Omental fat pad (tissue), 4 donors: ENCODE data around the gene FAM162B. TPM values are rescaled to one million over a fixed set of nuclear protein-coding genes. Genes with fewer than 3 reads are reported as not detected.

ENCODE experiments used
- ATAC-seq: fragments of 150-250 bp; one replicate; pipeline ENCODE4 v1.9.1; 2016; ENCODE audit warnings: mild to moderate bottlenecking, moderate library complexity; ENCODE audit not compliant: low FRiP score
- DNase-seq: peaks from one replicate; pipeline ENCODE4 v3.0.0-alpha.2; 2019; ENCODE audit warnings: low spot score
- total RNA-seq, 4 donors: library from RNA; depleted of rRNA; stranded (reverse); fragments of >200 nt; gene quantifications; one replicate each; pipeline ENCODE4 v1.1.0, GENCODE V29; 2016
- TF ChIP-seq, protein P1 (sequence below), 3 donors: fragments of 450-650 bp; IDR thresholded peaks; one replicate each; pipeline ENCODE4 v1.5.1; 2016 to 2017; ENCODE audit warnings: antibody characterized with exemption in 3 of 3, mild to moderate bottlenecking in 3 of 3, moderate library complexity in 2 of 3

Gene FAM162B
- 10 to 100 TPM in 1 of 4 donors, 1 to 10 TPM in 3; 6.9 to 44.0 (median 8.9) TPM for total RNA-seq

DNA sequence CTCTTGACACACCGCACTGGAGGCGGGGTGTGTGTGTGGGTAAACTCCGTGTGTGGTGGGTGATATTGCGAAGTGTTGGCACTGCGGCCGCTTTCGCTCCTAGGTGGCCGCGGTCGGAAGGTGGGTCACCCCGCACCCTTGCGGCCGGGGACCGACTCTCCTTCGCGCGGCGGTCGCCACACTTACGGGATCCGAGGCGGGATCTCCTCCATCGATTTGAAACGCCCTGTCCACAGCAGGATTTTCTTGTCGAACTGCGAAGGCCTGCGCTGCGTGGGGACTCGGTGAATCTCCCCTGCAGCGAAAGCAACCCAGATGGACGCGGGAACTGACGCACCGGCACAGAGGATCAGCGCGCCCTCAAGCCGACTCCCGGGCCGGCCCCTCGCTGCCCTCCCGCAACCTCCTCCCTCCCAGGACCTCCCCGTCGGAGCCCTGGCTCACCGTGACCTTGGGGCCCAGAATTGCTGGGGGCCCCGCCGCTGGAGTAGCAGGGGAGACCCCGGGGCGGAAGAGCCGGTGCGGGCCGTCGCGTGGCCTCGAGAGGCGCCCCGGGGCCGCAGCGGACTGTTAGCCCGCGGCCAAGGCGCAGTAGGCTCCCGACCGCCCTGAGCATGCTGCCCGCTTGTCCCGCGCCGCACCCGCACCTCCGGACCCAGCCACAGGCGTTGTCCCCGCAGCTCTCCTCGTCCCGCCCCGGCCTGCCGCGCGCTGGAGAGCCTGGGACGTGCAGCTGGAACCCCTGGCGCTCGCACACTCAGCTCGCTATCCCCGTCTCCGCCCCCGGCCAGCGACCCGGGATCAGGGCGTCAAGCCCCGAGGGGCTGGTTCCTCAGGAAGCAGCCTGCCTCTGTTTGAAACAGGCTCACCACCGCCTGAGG is at the start of gene FAM162B:
Gene FAM162B (minus strand): TSS at position 759 of the 881 bp plus-strand sequence. CDS start 143 bp downstream, at position 616.
- TF ChIP-seq, protein P1, sequence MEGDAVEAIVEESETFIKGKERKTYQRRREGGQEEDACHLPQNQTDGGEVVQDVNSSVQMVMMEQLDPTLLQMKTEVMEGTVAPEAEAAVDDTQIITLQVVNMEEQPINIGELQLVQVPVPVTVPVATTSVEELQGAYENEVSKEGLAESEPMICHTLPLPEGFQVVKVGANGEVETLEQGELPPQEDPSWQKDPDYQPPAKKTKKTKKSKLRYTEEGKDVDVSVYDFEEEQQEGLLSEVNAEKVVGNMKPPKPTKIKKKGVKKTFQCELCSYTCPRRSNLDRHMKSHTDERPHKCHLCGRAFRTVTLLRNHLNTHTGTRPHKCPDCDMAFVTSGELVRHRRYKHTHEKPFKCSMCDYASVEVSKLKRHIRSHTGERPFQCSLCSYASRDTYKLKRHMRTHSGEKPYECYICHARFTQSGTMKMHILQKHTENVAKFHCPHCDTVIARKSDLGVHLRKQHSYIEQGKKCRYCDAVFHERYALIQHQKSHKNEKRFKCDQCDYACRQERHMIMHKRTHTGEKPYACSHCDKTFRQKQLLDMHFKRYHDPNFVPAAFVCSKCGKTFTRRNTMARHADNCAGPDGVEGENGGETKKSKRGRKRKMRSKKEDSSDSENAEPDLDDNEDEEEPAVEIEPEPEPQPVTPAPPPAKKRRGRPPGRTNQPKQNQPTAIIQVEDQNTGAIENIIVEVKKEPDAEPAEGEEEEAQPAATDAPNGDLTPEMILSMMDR (IDR thresholded peaks at IDR 0.05) = no peak
- DNase-seq (no peak), ATAC-seq (peak; percentile 44)

DNA sequence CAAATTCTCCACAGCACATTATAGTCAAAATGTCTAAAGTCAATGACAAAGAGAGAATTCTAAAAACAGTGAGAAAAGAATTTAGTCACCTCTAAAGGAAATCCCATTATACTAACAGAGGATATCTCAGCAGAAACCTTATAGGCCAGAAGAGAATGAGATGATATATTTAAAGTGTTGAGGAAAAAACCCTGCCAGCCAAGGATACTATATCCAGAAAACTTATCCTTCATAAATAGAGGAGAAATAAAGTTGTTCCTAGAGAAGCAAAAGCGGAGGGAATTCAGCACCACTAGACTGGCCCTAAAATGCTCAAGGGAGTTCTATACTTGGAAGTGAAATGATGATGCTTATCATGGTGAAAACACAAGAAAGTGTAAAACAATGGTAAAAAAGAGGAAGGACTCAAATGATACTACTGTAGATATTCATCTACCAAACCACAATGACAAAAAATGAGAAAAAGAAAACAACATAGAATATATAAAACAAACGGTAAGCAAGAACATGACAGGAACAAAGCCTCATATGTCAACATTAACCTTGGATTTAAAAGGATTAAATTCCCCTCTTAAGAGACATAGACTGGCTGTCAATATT is 46.6 kb upstream of the FAM162B start:
- DNase-seq (no peak), ATAC-seq (no peak)
- TF ChIP-seq, protein P1 (IDR thresholded peaks at IDR 0.05) = no peak

DNA sequence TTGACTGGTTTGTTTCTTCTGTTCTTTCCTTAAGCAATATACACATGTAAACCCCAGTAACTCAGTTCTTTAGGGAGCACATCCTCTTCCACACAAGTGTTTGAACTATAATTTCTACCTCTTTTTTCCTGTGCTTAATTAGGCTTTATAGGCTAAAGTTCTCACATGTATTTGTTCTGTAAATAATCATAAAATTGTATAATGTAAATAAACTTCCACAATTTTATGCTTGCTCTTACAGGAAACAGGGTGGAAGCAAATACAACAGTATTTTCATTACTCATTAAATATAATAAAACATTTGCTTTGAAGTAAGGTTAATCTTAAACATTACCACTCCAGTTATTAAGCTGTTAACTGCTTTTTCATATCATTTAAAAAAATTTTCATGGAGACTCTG is 36.5 kb upstream of the FAM162B start:
- TF ChIP-seq, protein P1 (IDR thresholded peaks at IDR 0.05) = no peak
- ATAC-seq (no peak), DNase-seq (no peak)

DNA sequence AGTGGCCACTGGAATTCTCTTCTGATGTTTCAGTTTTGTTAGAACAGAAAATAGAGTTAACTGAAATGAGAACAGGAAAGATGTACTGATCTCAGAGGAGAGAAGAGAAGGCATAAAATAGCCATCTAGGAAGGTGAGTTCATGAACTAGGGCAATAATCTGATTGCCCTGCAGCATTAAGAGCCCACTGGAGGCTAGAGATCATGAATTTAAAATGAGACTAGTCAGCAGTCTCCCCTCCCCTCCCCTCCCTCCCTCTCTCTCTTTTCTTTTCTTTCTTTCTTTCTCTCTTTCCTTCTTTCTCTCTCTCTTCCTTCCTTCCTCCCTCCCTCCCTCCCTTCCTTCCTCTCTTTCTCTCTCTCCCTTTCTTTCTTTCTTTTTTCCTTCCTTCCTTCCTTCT is 34.4 kb upstream of the FAM162B start:
- ATAC-seq (no peak), DNase-seq (no peak)
- TF ChIP-seq, protein P1 (IDR thresholded peaks at IDR 0.05) = no peak

DNA sequence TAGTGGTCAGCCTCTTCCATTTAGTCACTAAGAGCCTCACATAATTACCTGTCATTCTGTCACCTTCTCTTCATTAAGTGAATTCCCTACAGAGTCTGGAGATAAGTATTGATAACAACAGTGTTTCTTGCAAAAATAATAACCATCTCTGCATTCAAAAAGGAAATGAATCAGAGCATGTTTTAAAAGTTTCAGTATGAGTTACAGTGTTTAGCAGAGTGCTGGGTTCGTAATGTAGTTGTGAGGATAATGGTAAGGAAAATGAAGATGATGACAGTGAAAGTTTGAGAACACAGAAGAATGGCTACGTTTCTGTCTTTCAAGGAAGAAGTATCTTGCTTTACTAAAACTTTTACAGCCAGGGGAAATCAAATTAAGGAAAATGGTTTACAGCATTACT is 32.1 kb upstream of the FAM162B start:
- TF ChIP-seq, protein P1 (IDR thresholded peaks at IDR 0.05) = no peak
- ATAC-seq (no peak), DNase-seq (no peak)

DNA sequence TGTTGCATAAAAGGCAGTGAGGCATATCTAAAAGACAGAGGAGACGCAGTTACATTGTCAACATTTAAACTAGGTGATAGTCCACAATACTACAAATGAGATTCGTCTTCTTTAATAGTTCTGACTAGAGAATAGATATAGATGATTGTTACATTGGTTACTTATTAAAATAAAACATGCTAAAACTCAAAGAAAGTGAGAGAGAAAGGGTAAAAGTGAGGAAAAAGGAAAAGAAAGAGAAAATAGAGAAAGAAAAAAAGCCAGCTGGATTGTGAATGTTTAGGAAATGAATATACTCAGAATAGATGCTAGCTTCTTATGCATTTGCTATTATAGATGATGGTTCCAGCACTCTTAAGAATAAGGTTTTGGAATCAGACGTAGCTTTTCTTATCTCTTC is 27.7 kb upstream of the FAM162B start:
- ATAC-seq (no peak), DNase-seq (no peak)
- TF ChIP-seq, protein P1 (IDR thresholded peaks at IDR 0.05) = no peak
